ENCODE data around the gene EMILIN2.

The EMILIN2 gene

GRCh38 chr18:2963048-2963447 lies 116.2 kb downstream of the EMILIN2 start:
- no peak for TF ChIP-seq POLR2A (IDR thresholded peaks at IDR 0.05; ENCODE audit: low read length)
- DNase-seq: no peak

GRCh38 chr18:2964361-2965010 lies 117.7 kb downstream of the EMILIN2 start:
- TF ChIP-seq POLR2A (IDR thresholded peaks at IDR 0.05; ENCODE audit: low read length): no peak
- DNase-seq: no peak
